ENCODE measurements around the gene YAF2. TPM values are rescaled to one million over a fixed set of nuclear protein-coding genes. Genes with fewer than 3 reads are reported as not detected.

The YAF2 gene
- total and polyA plus RNA-seq, 3 donors from 2014 or later = 19.4 to 33.1 (median 26.6) TPM

GRCh38 chr12:42277396-42278127 is 39.5 kb upstream of the YAF2 start:
- no peaks in the 10 kb centered on the region for H3K9me3 ChIP-seq
- no peak overlapping the region for H3K4me3 ChIP-seq
- no peak for TF ChIP-seq CTCF (IDR thresholded peaks at IDR 0.05)
- no peak for TF ChIP-seq POLR2A (IDR thresholded peaks at IDR 0.05)
- no peaks in the 10 kb centered on the region for H3K4me1 ChIP-seq
- DNase-seq = no peak
- H3K27me3 ChIP-seq = no peaks in the 10 kb centered on the region
- H3K36me3 ChIP-seq (ENCODE audit: low read depth, missing control alignments) = no peaks in the 10 kb centered on the region
- H3K27ac ChIP-seq = no peak overlapping the region
- WGBS, 2 donors = 62 to 73% methylated on average over 6 of the region's 6 CpGs
- intact Hi-C loops (cut with DNase I; ENCODE audit: low total_unique reads) = no loop called here

- no peaks in the 10 kb centered on the region for H3K4me1 ChIP-seq
- H3K36me3 ChIP-seq (ENCODE audit: low read depth, missing control alignments) = no peaks in the 10 kb centered on the region
- H3K27me3 ChIP-seq = no peaks in the 10 kb centered on the region
- no peak overlapping the region for H3K27ac ChIP-seq
- 86 to 97% methylated on average over 4 of the region's 4 CpGs for WGBS, 2 donors
- intact Hi-C loops (cut with DNase I; ENCODE audit: low total_unique reads) = no loop called here
- no peak for DNase-seq
- no peaks in the 10 kb centered on the region for H3K9me3 ChIP-seq
- no peak overlapping the region for H3K4me3 ChIP-seq
- TF ChIP-seq CTCF (IDR thresholded peaks at IDR 0.05) (no peak), POLR2A (IDR thresholded peaks at IDR 0.05) (no peak)
Measured at GRCh38 chr12:42275499-42275898, 37.5 kb upstream of the YAF2 start.

GRCh38 chr12:42273706-42274105 is 35.7 kb upstream of the YAF2 start:
- no peaks in the 10 kb centered on the region for H3K27me3 ChIP-seq
- H3K27ac ChIP-seq = no peak overlapping the region
- H3K4me1 ChIP-seq = no peaks in the 10 kb centered on the region
- 94 to 99% methylated on average over 12 to 21 of the region's 21 CpGs for whole genome bisulfite sequencing, 2 donors
- no peaks in the 10 kb centered on the region for H3K9me3 ChIP-seq
- no peak for TF ChIP-seq CTCF (IDR thresholded peaks at IDR 0.05)
- no peak for TF ChIP-seq POLR2A (IDR thresholded peaks at IDR 0.05)
- no peak for DNase-seq
- H3K36me3 ChIP-seq (ENCODE audit: low read depth, missing control alignments) = no peaks in the 10 kb centered on the region
- H3K4me3 ChIP-seq = no peak overlapping the region
- intact Hi-C loops (cut with DNase I; ENCODE audit: low total_unique reads) = no loop called here

- TF ChIP-seq POLR2A (IDR thresholded peaks at IDR 0.05) (no peak), CTCF (IDR thresholded peaks at IDR 0.05) (no peak)
- no peak overlapping the region for H3K27ac ChIP-seq
Measured at GRCh38 chr12:42270596-42270995, 32.5 kb upstream of the YAF2 start.

More at GRCh38 chr12:42270596-42270995, 32.5 kb upstream of the YAF2 start:
- Histone ChIP-seq H3K4me1 (no peaks in the 10 kb centered on the region), H3K36me3 (ENCODE audit: low read depth, missing control alignments) (no peaks in the 10 kb centered on the region), H3K9me3 (no peaks in the 10 kb centered on the region), H3K27me3 (no peaks in the 10 kb centered on the region), H3K4me3 (no peak overlapping the region)
- 73% methylated on average over 4 of the region's 4 CpGs for WGBS, 2 donors
- DNase-seq = no peak
- intact Hi-C loops (cut with DNase I; ENCODE audit: low total_unique reads) = no loop called here
